HepG2 (cell line): ENCODE data around the gene DLL1. TPM values are rescaled to one million over a fixed set of nuclear protein-coding genes. Genes with fewer than 3 reads are reported as not detected.

Experiments
- ARNT ChIP-seq: fragments of 450-650 bp; IDR thresholded peaks from 2 replicates; pipeline ENCODE4 v1.6.1; 2017
- CAMTA2 ChIP-seq: sonication (generic); formaldehyde crosslinking; IDR thresholded peaks from 2 replicates; pipeline ENCODE4 v1.4.0; 2020; ENCODE audit warnings: mild to moderate bottlenecking, missing genetic modification reagents, borderline replicate concordance
- CREB1 ChIP-seq, 2 experiments: fragments of 450-650 bp in 1 of 2; IDR thresholded peaks; 2 replicates each; pipeline ENCODE4 v1.6.1; 2016 to 2017; ENCODE audit warnings: control low read depth in 1 of 2, mild to moderate bottlenecking in 1 of 2, missing compliant biosample characterization in 1 of 2, missing genetic modification characterization in 1 of 2
- ESRRA ChIP-seq: sonication (generic); formaldehyde crosslinking; IDR thresholded peaks from 2 replicates; pipeline ENCODE4 v1.5.1; 2020; ENCODE audit warnings: mild to moderate bottlenecking, low read depth, missing genetic modification reagents
- GPN1 ChIP-seq: sonication (generic); formaldehyde crosslinking; IDR thresholded peaks from 2 replicates; pipeline ENCODE4 v1.5.1; 2020; ENCODE audit warnings: missing genetic modification reagents, borderline replicate concordance
- LCORL ChIP-seq, 2 experiments: fragments of 450-650 bp in 1 of 2; sonication (generic) in 1 of 2; formaldehyde crosslinking in 1 of 2; IDR thresholded peaks; 2 replicates each; pipeline versions ENCODE4 v1.5.0 to v1.6.1; 2017 to 2020; ENCODE audit warnings: antibody characterized with exemption in 1 of 2, missing genetic modification reagents in 1 of 2
- NFE2L1 ChIP-seq: sonication (generic); formaldehyde crosslinking; IDR thresholded peaks from 2 replicates; pipeline ENCODE4 v1.4.0; 2020; ENCODE audit warnings: missing genetic modification reagents, mild to moderate bottlenecking, borderline replicate concordance
- NFIB ChIP-seq: sonication (generic); formaldehyde crosslinking; IDR thresholded peaks from 2 replicates; pipeline ENCODE4 v1.9.0; 2021; ENCODE audit warnings: missing genetic modification reagents, mild to moderate bottlenecking, borderline replicate concordance
- SMARCC2 ChIP-seq: fragments of 450-650 bp; IDR thresholded peaks from 2 replicates; pipeline ENCODE4 v1.6.1; 2017; ENCODE audit warnings: antibody characterized with exemption, mild to moderate bottlenecking
- ZBTB42 ChIP-seq: sonication (generic); formaldehyde crosslinking; IDR thresholded peaks from 2 replicates; pipeline ENCODE4 v1.5.0; 2020; ENCODE audit warnings: mild to moderate bottlenecking, missing genetic modification reagents
- ZHX1 ChIP-seq: sonication (generic); formaldehyde crosslinking; IDR thresholded peaks from 2 replicates; pipeline ENCODE4 v1.8.1; 2022; ENCODE audit warnings: low read depth, mild to moderate bottlenecking, missing genetic modification reagents
- ZNF205 ChIP-seq: IDR thresholded peaks from 2 replicates; pipeline ENCODE4 v1.6.1; 2018; ENCODE audit warnings: missing biosample characterization, missing genetic modification reagents
- ZNF225 ChIP-seq: sonication (generic); formaldehyde crosslinking; IDR thresholded peaks from 2 replicates; pipeline ENCODE4 v1.4.0; 2020; ENCODE audit warnings: mild to moderate bottlenecking, missing genetic modification reagents
- ZNF343 ChIP-seq: sonication (generic); formaldehyde crosslinking; IDR thresholded peaks from 2 replicates; pipeline ENCODE4 v1.4.0; 2020; ENCODE audit warnings: mild to moderate bottlenecking, missing genetic modification reagents
- ZNF382 ChIP-seq: sonication (generic); formaldehyde crosslinking; IDR thresholded peaks from 2 replicates; pipeline ENCODE4 v1.5.0; 2020; ENCODE audit warnings: missing genetic modification reagents, mild to moderate bottlenecking, borderline replicate concordance
- polyA plus RNA-seq, 8 experiments: library from polyadenylated mRNA; depleted of rRNA in 3 of 8; stranded (reverse) in 7 of 8; unstranded in 1 of 8; fragments of >200 nt; fragmentation: Illumina TruSeq in 4 of 8; extraction: Trizol in 4 of 8; gene quantifications; 2 replicates each; pipeline versions ENCODE4 v1.2.1 to v1.2.3, GENCODE V29; 2011 to 2016; ENCODE audit warnings: low read depth in 4 of 8, missing spikeins in 1 of 8, mixed read lengths in 1 of 8; ENCODE audit not compliant: insufficient read depth in 1 of 8
- total RNA-seq, 5 experiments: library from RNA; depleted of rRNA; stranded (reverse); fragments of >200 nt; fragmentation: Illumina TruSeq; extraction: Trizol; gene quantifications; 2 replicates each; pipeline ENCODE4 v1.2.3, GENCODE V29; 2016; ENCODE audit warnings: low read depth in 1 of 5
- TF ChIP-seq, protein P1 (sequence below): sonication (generic); formaldehyde crosslinking; IDR thresholded peaks from 2 replicates; pipeline ENCODE4 v1.8.1; 2023; ENCODE audit warnings: mild to moderate bottlenecking, missing genetic modification reagents, borderline replicate concordance
- TF ChIP-seq, protein P2 (sequence below): sonication (generic); formaldehyde crosslinking; IDR thresholded peaks from 2 replicates; pipeline ENCODE4 v1.4.0; 2020; ENCODE audit warnings: missing genetic modification reagents

The DLL1 gene
- total and polyA plus RNA-seq, 2 of the 13 experiments (the other 11 are each of a cell fraction or from before 2014, with no cell fraction given) = not detected

GRCh38 chr6:170306324-170307079 lies 15.6 kb upstream of the DLL1 start, which contains the start of gene FAM120B (continued):
- TF ChIP-seq NFIB (CRISPR knock-in tag) (no peak), ZNF205 (CRISPR knock-in tag) (peak; percentile 90), CAMTA2 (CRISPR knock-in tag) (peak; percentile 60; the same call in 1 of the 2 replicates), ZHX1 (CRISPR knock-in tag) (peak; percentile 17; the same call in 1 of the 2 replicates), CREB1 (IDR thresholded peaks at IDR 0.05) (peak; percentile 71), CREB1 (CRISPR knock-in tag; IDR thresholded peaks at IDR 0.05) (no peak), ESRRA (CRISPR knock-in tag) (peak; percentile 74), ZBTB42 (CRISPR knock-in tag) (no peak; the same call in 1 of the 2 replicates), GPN1 (CRISPR knock-in tag) (0 out of 2 replicates have a peak, but pooled peaks have one; percentile 70), ZNF343 (CRISPR knock-in tag) (peak; percentile 97), ZNF382 (CRISPR knock-in tag) (no peak), LCORL (IDR thresholded peaks at IDR 0.05) (peak; percentile 59; the same call in 1 of the 2 replicates), LCORL (CRISPR knock-in tag; IDR thresholded peaks at IDR 0.05) (peak; percentile 13; the same call in 1 of the 2 replicates), SMARCC2 (no peak), ARNT (no peak), NFE2L1 (no peak; the same call in 1 of the 2 replicates), ZNF225 (CRISPR knock-in tag) (peak; percentile 92)
- TF ChIP-seq, protein P1, sequence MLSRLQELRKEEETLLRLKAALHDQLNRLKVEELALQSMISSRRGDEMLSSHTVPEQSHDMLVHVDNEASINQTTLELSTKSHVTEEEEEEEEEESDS = 0 out of 2 replicates have a peak, but pooled peaks have one; percentile 17
- TF ChIP-seq, protein P2, sequence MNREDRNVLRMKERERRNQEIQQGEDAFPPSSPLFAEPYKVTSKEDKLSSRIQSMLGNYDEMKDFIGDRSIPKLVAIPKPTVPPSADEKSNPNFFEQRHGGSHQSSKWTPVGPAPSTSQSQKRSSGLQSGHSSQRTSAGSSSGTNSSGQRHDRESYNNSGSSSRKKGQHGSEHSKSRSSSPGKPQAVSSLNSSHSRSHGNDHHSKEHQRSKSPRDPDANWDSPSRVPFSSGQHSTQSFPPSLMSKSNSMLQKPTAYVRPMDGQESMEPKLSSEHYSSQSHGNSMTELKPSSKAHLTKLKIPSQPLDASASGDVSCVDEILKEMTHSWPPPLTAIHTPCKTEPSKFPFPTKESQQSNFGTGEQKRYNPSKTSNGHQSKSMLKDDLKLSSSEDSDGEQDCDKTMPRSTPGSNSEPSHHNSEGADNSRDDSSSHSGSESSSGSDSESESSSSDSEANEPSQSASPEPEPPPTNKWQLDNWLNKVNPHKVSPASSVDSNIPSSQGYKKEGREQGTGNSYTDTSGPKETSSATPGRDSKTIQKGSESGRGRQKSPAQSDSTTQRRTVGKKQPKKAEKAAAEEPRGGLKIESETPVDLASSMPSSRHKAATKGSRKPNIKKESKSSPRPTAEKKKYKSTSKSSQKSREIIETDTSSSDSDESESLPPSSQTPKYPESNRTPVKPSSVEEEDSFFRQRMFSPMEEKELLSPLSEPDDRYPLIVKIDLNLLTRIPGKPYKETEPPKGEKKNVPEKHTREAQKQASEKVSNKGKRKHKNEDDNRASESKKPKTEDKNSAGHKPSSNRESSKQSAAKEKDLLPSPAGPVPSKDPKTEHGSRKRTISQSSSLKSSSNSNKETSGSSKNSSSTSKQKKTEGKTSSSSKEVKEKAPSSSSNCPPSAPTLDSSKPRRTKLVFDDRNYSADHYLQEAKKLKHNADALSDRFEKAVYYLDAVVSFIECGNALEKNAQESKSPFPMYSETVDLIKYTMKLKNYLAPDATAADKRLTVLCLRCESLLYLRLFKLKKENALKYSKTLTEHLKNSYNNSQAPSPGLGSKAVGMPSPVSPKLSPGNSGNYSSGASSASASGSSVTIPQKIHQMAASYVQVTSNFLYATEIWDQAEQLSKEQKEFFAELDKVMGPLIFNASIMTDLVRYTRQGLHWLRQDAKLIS (CRISPR knock-in tag) = no peak
